Activated T-cell treated with anti-CD3 and anti-CD28 coated beads, Interleukin-2, amount 50 U/mL, for 1 hour (primary cell): ENCODE measurements around the gene VSIG2.

ENCODE experiments used
- DNase-seq: peaks from one replicate; pipeline ENCODE4 v3.0.0-alpha.2; 2020

The VSIG2 gene

DNA sequence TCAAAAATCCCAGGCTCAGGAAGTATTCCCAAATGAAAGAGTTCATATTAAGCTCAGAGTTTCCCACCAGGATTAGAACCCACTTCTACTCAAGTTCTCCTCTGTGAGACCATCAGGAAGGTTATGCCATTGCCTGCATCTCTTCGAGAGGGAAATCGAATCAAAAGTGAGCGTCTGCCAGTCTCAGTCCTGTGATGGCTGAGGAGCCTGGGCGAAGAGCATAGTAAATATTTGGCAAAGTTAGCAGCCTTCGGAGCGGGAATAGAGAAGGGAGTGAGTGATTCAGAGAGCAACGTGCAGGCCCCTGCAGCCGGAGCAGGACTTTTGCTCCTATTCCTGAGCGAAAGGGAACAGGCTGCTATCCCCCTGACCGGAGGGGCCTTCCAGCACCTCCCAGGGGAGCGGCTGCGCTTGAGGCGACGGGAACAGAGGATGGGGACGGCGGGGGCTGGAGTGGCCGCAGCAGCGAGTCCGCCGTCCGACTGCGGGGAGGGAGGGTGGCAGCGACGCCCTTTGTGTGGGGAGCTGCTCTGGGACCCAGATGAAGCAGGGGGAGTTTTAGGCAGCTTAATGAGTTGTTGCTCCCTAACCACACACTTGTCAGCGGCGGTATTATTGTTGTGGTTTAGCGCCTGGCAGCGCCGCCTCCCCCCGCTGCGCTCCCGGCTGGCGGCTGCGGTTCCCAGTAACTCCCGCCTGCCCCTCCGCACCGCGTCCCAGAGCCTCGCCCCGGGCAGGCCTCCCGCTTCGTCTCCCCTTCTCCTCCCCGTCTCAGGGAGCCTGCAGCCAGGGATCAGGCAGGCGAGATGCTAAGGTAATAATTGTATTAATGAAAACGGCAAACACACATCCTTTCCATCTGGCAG, 34.0 kb downstream of the VSIG2 start:
- peak; percentile 29 for DNase-seq

DNA sequence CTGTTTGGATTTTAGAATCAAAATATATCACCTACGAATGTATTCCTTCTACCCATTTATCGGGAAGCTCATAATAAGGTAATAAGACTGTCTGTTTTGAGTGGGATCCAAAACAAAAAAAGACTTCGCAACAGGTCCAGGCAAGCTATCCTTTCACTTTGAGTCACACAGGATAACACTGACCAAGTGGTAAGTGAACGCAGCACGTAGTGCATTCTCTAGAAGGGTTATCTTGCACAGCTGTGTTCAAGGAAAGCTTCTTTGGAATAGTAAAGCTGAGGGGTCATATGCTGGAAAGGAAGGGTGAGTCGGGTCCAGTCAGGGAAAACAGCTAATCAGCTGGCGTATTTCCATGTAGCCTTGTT, 34.7 kb downstream of the VSIG2 start:
- DNase-seq, result no peak

DNA sequence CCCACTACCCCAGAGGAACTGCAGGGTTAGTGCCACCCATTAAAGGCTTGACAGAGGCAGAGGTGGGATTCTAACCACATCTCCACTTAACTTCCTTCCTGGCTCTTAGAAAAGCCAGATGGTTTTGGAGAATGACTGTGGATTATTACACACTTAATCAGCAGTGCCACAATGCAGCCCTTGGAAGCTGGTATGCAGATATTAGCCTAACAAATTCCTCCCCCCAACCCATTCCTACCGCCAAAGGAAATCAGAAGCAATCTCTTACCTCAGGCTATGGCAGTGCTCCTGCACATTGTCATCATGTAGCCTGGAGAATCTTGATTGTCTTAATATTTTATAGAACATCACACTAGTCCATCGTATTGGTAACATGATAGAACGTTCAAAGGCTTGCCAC, 35.5 kb downstream of the VSIG2 start:
- DNase-seq, result no peak

DNA sequence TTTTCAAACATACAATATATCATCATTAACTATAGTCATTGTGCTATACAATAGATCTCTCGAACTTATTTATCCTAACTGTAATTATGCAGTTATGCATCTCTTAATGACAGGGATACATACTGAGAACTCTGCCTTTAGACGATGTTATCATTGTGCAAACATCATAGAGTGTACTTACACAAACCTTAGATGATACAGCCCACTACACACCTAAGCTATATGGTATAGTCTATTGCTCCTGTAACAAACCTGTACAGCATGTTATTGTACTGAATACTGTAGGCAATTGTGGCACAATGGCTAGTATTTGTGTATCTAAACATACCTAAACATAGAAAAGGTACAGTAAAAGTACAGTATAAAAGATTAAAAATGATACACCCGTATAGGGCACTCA, 39.7 kb downstream of the VSIG2 start:
- DNase-seq, result no peak

DNA sequence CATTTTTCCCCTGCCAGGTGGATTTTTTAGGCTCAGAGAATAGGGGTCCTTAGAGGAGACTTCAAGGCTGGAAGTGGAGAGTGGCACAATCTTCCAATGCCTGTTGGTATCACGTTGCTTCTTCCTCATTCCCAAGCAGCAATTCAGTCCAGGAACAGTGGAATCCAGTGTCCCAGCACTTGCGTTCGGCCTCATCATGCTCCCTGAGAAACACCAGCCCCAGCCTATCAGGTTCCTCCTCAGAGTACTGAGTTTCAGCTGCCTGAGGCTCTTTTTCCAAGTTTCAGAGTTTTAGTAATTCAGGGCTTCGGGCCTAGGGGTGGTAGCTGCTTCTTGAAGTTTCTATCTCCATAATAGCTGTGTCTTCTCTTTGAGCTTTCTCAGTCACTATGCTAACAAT, 44.2 kb downstream of the VSIG2 start:
- no peak for DNase-seq

DNA sequence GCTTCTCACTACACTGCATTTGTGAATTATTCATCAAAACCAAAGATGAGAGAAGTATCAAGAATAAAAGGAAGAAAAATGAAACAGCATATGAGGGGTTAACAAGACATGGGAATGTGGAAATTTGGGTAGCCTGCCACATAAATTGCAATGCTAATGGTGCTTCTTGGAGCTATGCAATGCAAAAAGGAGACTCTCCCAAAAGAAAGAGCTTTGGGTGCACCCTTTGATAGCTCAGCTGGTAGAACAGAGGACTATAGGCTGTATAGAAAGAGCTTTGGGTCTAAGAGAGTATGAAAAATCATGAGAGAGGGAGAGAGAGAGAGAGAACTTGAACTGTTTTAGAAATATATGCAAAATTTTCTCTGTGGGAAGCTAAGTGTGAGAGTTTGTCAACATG, 52.0 kb downstream of the VSIG2 start:
- DNase-seq, result no peak

DNA sequence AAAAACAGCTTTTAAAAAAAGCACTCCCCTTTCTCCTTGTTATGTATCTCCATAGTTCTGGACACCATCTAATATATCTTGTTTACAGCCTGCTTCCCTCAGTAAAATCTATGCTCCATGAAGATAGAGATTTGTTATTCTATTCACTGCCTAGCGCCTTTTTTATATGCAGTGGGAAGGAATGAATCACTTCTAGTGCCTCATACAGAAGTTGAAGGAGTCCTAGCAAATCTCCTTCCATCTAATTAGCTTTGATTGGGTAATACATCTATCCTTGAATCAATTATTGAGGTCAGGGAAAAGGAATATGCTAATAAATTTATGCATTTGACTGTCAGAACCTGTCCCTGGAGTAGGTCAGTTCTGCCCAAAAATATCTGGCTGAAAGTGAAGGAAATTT, 52.5 kb downstream of the VSIG2 start:
- no peak for DNase-seq
